Loucy (cell line): ENCODE data around the gene ABCG1.

Source experiments
- EZH2phosphoT487 ChIP-seq: fragments of 200-600 bp; IDR thresholded peaks from 2 replicates; pipeline ENCODE4 v1.6.1; 2018; ENCODE audit warnings: antibody characterized with exemption, mild to moderate bottlenecking, moderate library complexity, borderline replicate concordance
- TF ChIP-seq, protein P1 (sequence below): fragments of 200-600 bp; sonication (generic); conservative IDR thresholded peaks from 2 replicates; pipeline ENCODE4 v1.5.1; 2014; ENCODE audit warnings: mild to moderate bottlenecking, antibody characterized with exemption, low read length

DNA sequence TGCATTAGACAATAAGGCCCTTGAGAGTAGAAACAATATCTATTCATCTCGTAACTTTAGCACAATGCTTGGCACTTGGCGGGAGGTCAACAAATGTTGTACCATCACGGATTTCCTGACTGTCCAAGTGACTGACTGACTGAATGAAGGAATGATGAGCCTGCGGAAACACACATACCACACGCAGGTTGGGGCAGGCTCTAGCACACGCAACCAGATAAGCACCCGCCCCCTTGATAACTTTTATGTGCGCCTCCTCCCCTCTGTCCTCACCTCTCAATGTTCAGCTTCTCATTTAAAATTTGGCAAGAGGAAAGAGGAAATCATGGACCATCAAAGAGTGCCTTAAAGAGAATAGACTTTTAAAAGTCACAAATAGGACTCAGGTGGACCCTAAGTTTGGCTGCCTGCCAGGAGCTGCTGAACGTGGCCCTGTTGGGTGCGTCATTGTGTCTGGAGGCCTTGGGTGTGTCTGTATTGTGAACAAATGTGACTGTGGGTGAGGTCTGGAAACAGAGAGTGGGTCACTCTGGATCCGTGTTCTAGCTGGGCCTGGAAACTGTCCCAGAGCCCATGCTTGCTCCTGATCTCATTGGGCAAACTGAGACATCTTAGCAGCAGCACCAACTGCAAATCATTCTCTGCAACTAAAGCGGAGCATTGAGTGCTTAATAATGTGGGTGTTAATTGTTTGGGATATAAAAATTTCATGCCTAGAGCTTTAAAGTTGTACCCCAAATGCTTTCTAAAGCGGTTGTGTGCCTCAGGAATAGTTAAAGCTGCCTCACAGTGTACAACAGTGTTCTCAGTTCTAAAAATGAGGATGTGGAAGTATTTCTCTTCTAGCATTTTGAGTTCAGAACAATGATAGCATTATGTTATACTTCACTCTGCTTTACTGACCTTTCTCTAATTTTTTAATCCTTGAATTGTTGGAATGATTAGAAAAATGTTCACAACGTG lies 47.6 kb upstream of the ABCG1 start:
- TF ChIP-seq, protein P1, sequence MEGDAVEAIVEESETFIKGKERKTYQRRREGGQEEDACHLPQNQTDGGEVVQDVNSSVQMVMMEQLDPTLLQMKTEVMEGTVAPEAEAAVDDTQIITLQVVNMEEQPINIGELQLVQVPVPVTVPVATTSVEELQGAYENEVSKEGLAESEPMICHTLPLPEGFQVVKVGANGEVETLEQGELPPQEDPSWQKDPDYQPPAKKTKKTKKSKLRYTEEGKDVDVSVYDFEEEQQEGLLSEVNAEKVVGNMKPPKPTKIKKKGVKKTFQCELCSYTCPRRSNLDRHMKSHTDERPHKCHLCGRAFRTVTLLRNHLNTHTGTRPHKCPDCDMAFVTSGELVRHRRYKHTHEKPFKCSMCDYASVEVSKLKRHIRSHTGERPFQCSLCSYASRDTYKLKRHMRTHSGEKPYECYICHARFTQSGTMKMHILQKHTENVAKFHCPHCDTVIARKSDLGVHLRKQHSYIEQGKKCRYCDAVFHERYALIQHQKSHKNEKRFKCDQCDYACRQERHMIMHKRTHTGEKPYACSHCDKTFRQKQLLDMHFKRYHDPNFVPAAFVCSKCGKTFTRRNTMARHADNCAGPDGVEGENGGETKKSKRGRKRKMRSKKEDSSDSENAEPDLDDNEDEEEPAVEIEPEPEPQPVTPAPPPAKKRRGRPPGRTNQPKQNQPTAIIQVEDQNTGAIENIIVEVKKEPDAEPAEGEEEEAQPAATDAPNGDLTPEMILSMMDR: no peak
- TF ChIP-seq EZH2phosphoT487: no peak
